Stimulated activated naive CD4-positive, alpha-beta T cell (primary cell): ENCODE data around the gene DAO.

Source experiments
- DNase-seq, 6 experiments: peaks; one replicate each; lab custom pipeline; 2025; lab: John Stamatoyannopoulos, UW

The DAO gene

DNA sequence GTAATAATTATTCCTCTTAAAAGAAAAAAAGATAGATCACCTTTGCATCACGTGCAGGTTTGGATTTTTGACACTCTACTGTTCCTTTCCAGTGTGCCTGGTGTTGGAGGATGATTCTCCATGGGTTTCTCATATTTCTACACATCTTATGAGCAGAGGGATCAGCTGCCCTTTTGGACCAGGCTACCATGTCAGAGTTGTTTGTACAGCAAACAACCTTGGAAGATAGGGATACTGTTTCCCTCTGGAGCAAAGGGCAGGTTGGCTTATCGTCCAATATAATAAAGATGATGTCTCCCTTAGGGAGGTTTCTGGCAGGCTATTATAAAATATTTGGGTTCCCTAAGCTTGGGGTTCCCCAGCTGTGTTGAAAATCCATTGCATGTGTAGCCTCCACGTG, 42.1 kb downstream of the DAO start:
- DNase-seq = no peak

DNA sequence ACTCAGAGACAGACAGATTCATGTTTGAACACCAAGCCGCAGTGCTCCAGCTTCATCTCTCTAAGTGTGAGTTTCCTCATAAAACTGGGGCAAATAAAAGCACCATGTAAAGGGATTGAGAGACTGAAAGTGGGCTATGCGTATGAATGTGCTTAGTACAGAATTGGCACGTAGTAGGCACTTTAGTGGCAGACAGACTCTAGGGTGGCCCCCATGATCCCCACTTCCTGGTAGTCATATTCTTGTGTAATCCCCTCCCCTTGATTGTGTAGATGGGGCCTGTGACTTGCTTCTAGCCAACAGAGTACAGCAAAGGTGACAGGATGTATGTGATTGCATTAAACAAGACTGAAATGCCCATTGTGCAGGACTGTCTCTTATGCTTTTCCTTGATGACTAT, 43.0 kb downstream of the DAO start:
- no peak for DNase-seq

DNA sequence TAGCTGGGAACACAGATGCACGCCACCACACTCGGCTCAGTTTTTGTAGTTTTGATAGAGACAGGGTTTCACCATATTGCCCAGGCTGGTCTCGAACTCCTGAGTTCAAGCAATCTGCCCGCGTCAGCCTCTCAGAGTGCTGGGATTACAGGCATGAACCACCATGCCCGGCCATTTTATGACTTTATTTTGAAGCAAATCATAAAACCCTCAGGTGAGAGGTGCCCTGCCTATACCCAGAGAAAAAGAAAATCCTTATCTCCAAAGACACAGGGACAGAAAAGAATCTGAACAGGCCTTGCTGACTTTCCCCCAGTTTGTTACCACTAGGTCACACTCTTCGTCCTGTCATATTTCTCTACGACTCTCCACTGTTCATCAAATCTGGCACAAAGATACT, 48.8 kb downstream of the DAO start:
- DNase-seq = no peak

DNA sequence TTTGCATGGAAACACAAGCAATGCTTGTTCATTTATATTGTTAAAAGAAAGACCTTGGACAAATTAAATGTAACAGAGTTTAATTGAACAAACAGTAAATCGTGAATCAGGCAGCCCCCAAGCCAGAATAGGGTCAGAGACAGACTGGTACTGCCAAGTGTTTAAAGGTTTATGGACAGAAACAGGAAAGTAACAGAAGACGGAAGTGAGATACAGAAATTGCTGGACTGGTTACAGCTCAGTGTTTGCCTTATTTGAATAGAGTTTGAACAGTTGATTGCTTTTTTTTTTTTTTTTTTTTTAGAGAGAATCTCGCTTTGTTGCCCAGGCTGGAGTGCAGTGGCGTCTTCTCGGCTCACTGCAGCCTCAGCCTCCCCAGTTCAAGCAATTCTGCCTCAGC, 50.3 kb downstream of the DAO start:
- no peak for DNase-seq

DNA sequence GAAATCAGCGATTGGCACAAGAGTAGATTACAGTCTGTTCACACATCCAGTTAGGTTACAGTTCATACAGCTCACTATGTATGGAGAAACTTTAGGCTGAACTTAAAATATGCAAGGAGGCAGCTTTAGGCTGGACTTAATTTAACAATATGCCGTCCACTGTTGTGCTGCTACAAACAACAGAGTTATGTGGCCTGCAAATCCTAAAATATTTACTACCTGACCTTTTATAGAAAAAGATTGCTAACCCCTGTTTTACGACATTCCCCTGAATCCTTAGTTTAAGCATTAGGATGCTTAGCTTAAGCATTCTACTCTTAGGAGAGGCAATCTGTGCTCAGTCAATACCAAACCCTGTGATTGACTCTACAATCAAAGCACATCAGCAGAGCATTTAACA, 50.9 kb downstream of the DAO start:
- DNase-seq = no peak

DNA sequence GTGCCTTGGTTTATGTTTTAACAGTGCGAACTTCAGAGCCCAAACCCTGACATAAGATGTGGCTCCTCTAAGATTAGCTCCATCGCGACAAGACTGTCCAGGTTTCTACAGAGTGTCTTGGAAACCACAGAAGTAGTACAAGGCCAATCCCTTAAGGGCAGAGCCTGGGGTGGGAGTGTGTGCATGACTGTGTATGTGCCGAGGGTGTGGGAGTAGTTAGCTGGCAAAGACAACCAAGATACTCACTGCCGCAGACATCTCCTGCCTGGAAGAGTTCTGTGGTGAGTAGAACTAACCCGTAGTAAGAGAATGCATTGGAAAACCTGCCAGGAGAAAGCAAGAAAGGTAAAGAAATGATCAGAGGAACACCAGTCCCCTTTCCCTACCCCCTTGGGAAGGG, 54.1 kb downstream of the DAO start:
- DNase-seq = no peak

DNA sequence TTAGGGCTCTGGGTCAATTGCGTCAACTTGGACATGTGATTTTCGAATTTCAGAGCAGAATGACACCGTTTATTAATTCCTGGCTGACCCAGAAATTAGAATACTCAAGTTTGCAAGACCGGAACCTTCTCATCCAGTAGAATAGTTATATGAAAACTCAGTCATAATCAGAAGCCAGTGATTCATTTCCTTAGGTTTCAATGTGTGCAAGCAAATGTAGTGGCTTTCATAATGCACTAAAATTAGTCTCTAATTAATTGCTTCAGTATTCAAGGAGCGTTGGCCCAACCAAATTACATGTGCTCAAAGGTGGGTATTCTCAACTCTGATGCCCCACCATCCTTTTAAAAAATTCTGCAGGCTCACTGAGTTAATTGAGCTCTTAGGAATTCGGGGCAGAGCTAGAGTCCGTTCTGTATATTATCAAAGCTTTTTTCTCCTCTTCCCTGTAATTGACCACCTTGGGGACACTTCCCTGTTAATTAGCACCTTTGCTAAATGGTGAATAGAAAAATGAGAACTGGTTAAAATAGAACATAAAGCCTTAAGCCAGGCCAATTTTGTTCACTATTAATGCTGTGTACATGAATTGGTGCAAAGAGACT, 55.4 kb downstream of the DAO start:
- no peak for DNase-seq

DNA sequence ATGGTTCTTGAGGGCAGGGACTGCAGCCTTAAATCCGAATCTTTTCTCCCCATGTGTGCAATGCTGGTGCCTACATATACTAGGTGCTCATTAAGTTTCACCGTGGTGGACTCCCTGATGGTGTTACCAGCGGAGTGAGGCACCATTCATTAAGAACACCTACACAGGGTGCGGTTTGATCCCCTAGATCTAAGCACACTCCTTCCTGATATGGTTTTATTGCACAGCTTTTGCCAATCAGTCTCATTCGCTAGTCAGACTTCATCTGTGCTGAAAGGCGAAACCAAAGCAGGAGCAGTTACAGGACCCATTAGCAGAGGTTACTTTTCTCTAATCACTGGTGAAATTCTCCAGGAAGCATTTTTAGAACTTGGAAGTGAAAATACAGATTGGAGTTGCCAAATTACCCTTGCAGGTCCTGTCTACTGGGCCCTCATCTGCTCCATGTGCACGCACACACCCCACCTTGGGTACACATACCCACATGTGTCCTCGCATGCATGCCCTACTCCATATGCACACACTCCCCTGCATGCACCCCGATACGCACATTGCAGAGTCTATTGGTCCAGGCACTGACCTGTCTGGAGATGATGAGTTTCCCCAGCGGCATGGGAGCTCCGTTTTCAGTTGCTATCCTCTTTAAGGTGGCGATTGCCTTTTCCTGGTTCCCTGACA, 58.5 kb downstream of the DAO start:
- no peak for DNase-seq

DNA sequence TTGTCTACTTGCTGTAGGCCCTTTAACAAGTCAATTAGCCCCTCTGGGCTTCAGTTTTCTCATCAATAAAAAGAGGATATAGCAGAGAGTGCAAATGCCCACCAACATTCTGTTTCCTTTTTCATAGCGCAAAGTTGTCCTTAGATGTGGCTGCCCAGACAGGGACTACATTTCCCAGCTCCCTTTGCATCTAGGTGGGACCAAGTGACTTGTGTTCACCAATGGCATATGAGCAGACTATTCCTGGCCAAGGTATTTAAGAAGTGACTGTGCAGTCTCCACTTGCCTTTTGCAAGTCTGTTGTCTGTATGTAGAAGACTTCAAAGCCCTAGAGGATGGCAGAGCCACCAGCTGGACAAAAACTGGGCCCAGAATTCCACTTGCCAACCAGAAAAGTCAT, 59.7 kb downstream of the DAO start:
- peak in 1 of 6 experiments; percentile 6 for DNase-seq

DNA sequence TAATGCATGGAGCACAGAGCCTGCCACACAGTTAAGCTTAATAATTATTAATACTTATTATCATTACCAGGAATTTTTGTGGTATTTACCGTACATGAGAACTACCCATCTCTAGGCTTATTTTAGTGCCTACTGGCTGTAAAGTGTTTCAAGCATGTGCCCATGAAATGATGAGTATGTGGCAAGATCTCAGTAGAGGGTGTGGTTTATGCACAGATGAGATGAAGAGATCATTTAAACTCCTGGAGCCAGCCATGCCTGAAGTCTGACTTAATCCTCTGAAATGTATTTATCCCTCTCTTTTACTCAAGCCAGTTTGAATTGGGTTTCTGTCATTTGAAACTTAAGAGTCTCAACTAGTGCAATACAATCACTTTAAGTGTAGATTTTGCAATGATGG, 60.2 kb downstream of the DAO start:
- no peak for DNase-seq

DNA sequence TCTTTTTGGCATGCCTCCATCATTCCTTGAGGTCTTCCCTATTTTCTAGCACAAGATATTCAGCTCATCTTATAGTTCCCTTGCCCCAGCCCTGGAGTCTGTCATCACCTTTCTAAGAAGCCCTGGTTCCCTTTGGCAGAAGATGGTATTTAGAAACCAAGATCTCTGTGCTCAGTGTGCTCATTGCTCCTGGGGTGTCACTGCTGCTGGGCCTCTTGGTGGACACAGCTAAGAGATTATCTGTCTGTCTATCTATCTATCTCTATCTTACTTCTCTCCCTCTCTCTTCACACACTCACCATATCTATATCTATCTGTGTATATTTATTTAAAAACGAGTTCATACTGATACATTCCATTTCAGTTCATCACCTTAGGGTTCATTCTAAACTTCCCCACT, 67.2 kb downstream of the DAO start:
- no peak for DNase-seq

DNA sequence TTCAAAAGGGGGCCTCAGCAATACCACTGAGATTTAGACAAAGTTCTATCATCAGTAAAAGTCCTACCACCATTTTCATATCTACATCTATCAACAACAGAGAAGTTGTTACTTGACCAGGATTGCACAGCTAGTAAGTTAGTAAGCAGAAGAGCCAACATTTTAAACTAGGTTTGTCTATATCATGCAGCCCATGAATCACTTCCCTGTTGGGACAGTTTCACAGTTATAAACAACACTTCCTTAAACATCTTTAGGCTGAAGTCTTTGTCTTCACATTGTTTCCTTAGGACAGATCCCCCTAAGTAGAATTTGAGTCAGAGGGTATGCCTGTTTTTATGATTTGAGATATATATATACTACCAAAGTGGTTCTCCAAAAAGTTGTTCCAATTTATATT, 68.5 kb downstream of the DAO start:
- no peak for DNase-seq

DNA sequence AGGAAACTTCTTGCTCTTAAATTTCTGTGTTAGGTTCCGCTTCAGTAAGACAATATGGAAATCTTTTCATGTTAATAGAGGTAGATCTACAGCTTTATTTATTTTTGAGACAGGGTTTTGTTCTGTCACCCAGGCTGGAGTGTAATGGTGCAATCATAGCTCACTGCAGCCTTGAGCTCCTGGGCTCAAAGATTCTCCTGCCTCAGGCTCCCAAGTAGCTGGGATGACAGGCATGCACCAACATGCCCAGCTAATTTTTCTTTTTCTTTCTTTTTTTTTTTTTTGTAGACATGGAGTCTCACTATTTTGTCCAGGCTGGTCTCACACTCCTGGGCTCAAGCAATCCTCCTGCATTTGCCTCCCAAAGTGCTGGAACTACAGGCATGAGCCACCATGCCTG, 70.1 kb downstream of the DAO start:
- no peak for DNase-seq
